Measurements from ENCODE around the gene KIF25. TPM values are rescaled to one million over a fixed set of nuclear protein-coding genes. Genes with fewer than 3 reads are reported as not detected.
A peak's percentile ranks its signal among the peaks of the same experiment; 100 is the strongest.

The KIF25 gene
- total RNA-seq, 3 donors from 2014 or later: 0.14 to 1.1 (median 0.41) TPM

GRCh38 chr6:168050225-168050880, 52.9 kb downstream of the KIF25 start:
- intact Hi-C loops (cut with DNase I, micrococcal nuclease): no loop called here
- no peaks in the 10 kb centered on the region for H3K36me3 ChIP-seq (ENCODE audit: low read depth)
- no peaks in the 10 kb centered on the region for H3K9me3 ChIP-seq
- TF ChIP-seq CTCF (IDR thresholded peaks at IDR 0.05): no peak
- H3K4me3 ChIP-seq: no peak overlapping the region
- H3K4me1 ChIP-seq (ENCODE audit: low read depth): peaks cover 3% of the 10 kb centered on the region
- DNase-seq: peak in 2 of 3 donors; percentile 24 to 49
- no peak for ATAC-seq

- intact Hi-C loops (cut with DNase I, micrococcal nuclease): no loop called here
- TF ChIP-seq CTCF (IDR thresholded peaks at IDR 0.05): no peak
- H3K9me3 ChIP-seq: no peaks in the 10 kb centered on the region
- H3K36me3 ChIP-seq (ENCODE audit: low read depth): no peaks in the 10 kb centered on the region
- DNase-seq (peak; percentile 39 to 44 (median 44)), ATAC-seq (no peak)
- H3K4me3 ChIP-seq: no peak overlapping the region
- H3K4me1 ChIP-seq (ENCODE audit: low read depth): peaks cover 3% of the 10 kb centered on the region
Measured at GRCh38 chr6:168050881-168051586, 53.6 kb downstream of the KIF25 start.

GRCh38 chr6:168051648-168052047, 54.2 kb downstream of the KIF25 start:
- ATAC-seq (no peak), DNase-seq (peak in 2 of 3 donors; percentile 35 to 48)
- TF ChIP-seq CTCF (IDR thresholded peaks at IDR 0.05): no peak
- Histone ChIP-seq H3K4me1 (ENCODE audit: low read depth) (peaks cover 3% of the 10 kb centered on the region), H3K36me3 (ENCODE audit: low read depth) (no peaks in the 10 kb centered on the region), H3K9me3 (no peaks in the 10 kb centered on the region), H3K4me3 (no peak overlapping the region)
- intact Hi-C loops (cut with DNase I, micrococcal nuclease): no loop called here

DNA sequence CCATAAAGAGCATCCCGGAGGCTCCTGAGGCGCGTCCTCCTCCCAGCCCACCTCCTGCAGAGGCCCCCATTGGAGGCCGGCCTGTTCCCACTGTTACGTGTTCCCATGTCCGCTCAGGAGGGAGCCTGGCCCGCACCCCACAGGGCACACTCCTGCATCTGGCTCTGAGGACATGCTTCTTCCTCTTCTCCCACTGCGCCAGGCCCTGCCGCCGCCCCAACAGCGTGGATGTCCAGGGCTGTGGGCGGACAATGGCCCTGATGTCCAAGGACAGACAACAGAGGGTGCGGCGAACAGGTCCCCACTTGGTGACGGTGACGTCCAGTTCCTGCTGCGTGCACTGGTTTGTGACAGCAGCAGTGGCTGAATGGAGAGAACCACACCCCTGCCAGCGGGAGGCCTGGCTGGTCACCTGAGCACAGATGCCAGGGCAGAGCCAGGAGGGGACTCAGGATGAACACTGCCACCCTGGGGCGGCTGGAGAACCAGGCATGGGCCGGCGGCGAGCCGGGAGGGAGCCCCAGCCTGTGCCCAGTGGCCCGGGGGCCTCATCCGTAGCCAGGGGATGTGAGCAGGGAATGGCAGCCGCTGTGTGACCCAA, 54.9 kb downstream of the KIF25 start:
- intact Hi-C loops (cut with DNase I, micrococcal nuclease): no loop called here
- ATAC-seq (peak; percentile 90), DNase-seq (peak; percentile 84 to 86 (median 85))
- Histone ChIP-seq H3K4me3 (no peak overlapping the region), H3K36me3 (ENCODE audit: low read depth) (no peaks in the 10 kb centered on the region), H3K9me3 (no peaks in the 10 kb centered on the region), H3K4me1 (ENCODE audit: low read depth) (peaks cover 3% of the 10 kb centered on the region)
- TF ChIP-seq CTCF (IDR thresholded peaks at IDR 0.05): peak; percentile 22

DNA sequence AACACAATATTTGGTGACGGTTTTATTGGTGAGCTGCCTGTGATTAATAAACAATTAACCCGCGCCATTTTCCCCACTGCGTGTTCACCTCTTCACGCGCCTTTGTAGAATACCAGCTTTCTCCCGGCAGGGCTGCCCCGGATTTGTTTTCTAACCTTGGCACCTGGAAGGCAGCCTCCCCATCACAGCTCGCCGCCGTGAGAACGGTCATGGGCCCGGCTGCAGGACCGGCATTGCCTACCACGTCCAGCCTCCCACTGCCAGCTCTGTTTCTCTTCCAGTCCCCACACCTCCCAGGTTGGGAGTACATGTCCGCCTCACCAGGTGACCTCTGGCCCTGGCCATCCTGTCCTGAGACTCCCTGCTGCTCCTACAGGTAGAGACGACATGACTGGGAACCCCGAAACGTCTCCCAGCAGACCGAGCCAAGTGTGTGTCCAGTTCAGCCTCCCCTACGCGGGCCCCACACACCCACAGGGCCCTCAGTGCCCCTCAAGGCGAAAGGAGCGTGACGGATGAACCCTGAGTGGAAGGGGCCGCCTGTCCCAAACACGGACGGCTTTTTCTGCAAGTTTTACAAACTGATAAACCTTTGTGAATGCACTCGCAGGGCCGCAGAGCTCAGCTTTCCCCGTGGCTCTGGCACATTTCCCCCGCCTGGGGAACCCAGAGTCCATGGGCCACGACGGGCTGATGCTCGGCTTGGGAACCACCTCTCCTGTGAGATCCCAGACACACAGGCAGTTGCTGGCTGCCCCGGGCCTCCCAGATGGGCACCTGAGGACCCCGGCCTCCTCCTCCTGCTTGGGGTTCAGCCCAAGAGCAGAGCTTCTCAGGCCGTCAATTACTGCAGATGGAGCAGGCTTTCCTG, 55.9 kb downstream of the KIF25 start:
- ATAC-seq: no peak
- no peak for TF ChIP-seq CTCF (IDR thresholded peaks at IDR 0.05)
- Histone ChIP-seq H3K9me3 (no peaks in the 10 kb centered on the region), H3K4me1 (ENCODE audit: low read depth) (peaks cover 3% of the 10 kb centered on the region), H3K36me3 (ENCODE audit: low read depth) (no peaks in the 10 kb centered on the region), H3K4me3 (no peak overlapping the region)
- intact Hi-C loops (cut with DNase I, micrococcal nuclease): no loop called here
- DNase-seq: peak in 2 of 3 donors; percentile 36 to 47

All from mucosa of descending colon (tissue), 3 donors.